ENCODE results near the gene NOX5.
A peak's percentile ranks its signal among the peaks of the same experiment; 100 is the strongest.

NOX5 gene

DNA sequence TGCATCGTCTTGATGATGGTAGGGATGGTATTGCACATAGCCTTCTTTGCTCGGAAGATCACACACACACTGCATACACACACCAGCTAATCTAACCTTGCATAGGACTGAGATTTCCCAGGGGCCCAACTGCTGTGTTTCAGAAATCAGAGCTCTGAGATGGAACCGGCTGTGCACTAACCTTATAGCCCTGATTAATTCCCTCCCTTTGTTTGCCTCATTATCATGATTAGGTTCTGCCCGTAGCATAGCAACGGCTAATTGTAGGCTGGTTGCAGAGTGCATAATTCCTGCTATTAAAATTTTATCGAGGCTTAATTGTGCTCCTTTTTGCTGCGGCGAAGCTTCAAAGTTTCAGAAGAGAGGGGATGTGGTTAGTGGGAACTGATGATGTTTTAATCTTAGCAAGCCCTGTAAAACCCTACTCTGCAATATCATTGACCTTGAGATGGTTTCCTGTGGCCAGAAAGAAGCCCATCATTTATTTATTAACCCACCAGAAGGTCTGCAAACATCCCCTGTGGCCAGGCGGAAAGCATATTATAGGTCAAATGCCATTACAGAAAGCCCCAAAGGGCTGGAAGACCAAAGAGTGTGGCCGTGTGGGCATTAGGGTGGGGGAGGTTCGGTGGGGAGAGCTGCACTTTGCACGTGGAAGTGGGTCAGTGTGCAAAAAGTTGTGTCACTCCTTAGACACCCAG is 89.7 kb downstream of the NOX5 start:
- H3K9me3 Mint-ChIP-seq = no peaks in the 10 kb centered on the region
- no peaks in the 10 kb centered on the region for H3K36me3 Mint-ChIP-seq
- H3K4me3 Mint-ChIP-seq = no peak overlapping the region
- H3K27ac Mint-ChIP-seq = no peak overlapping the region
- no peaks in the 10 kb centered on the region for H3K4me1 Mint-ChIP-seq
- H3K27me3 Mint-ChIP-seq = no peaks in the 10 kb centered on the region
- peak; percentile 67 for ATAC-seq

- Mint-ChIP-seq H3K27ac (no peak overlapping the region), H3K4me1 (no peaks in the 10 kb centered on the region), H3K4me3 (no peak overlapping the region), H3K27me3 (no peaks in the 10 kb centered on the region), H3K36me3 (no peaks in the 10 kb centered on the region), H3K9me3 (no peaks in the 10 kb centered on the region)
- no peak for ATAC-seq
These were observed 91.0 kb downstream of the NOX5 start for GRCh38 chr15:69105451-69105985.

GRCh38 chr15:69107025-69107620 is 92.6 kb downstream of the NOX5 start:
- H3K36me3 Mint-ChIP-seq = no peaks in the 10 kb centered on the region
- no peak overlapping the region for H3K27ac Mint-ChIP-seq
- no peak for ATAC-seq
- H3K4me3 Mint-ChIP-seq = no peak overlapping the region
- H3K27me3 Mint-ChIP-seq = no peaks in the 10 kb centered on the region
- H3K4me1 Mint-ChIP-seq = no peaks in the 10 kb centered on the region
- H3K9me3 Mint-ChIP-seq = no peaks in the 10 kb centered on the region
